Caco-2 (cell line): ENCODE results near the gene TUBD1. TPM values are rescaled to one million over a fixed set of nuclear protein-coding genes. Genes with fewer than 3 reads are reported as not detected.

Experiments
- BruUV-seq: library from RNA; stranded (reverse); fragments of 400-500 nt; replicated peaks from 2 replicates; lab custom pipeline; 2021; lab: Mats Ljungman, UMichigan
- CTCF ChIA-PET: fragments of 300-600 bp; sonication (Branson Sonifier 250); formaldehyde crosslinking; loops from one replicate; lab custom pipeline; 2022; ENCODE audit warnings: antibody characterized with exemption; lab: Charles Lee
- POLR2A ChIA-PET: fragments of 300-600 bp; sonication (Branson Sonifier 250); formaldehyde crosslinking; loops from one replicate; lab custom pipeline; 2022; ENCODE audit warnings: antibody characterized with exemption; lab: Charles Lee
- DNase-seq, 2 experiments: peaks; one replicate each; pipeline versions ENCODE4 v3.0.0 to v3.0.0-alpha.2; 2020 to 2022
- H3K27me3 ChIP-seq: replicated peaks from 2 replicates; pipeline ENCODE4 v1.6.0; 2011; ENCODE audit warnings: low read length; ENCODE audit not compliant: control insufficient read depth, insufficient read depth
- H3K36me3 ChIP-seq: 2 replicates; pipeline ENCODE4 v1.5.1; 2011; ENCODE audit warnings: low read length; ENCODE audit not compliant: control insufficient read depth, insufficient read depth
- H3K4me1 ChIP-seq: fragments of 250-450 bp; sonication (Bioruptor Pico); 2 replicates; pipeline ENCODE4 v1.5.1; 2020; ENCODE audit warnings: mild to moderate bottlenecking
- H3K4me3 ChIP-seq: 2 replicates; pipeline ENCODE4 v1.5.1; 2011; ENCODE audit warnings: low read depth, mild to moderate bottlenecking, control low read depth, low read length
- H3K9me3 ChIP-seq: fragments of 250-450 bp; sonication (Bioruptor Pico); 2 replicates; pipeline ENCODE4 v1.5.1; 2020; ENCODE audit warnings: mild to moderate bottlenecking, moderate library complexity
- H3K27ac Mint-ChIP-seq: one replicate; pipeline ENCODE4 v1.8.0; 2022; ENCODE audit warnings: mixed read lengths; ENCODE audit not compliant: unreplicated experiment
- H3K27me3 Mint-ChIP-seq: one replicate; pipeline ENCODE4 v1.8.0; 2022; ENCODE audit warnings: mixed read lengths; ENCODE audit not compliant: insufficient read depth, unreplicated experiment
- H3K36me3 Mint-ChIP-seq: one replicate; pipeline ENCODE4 v1.8.0; 2022; ENCODE audit warnings: mild to moderate bottlenecking, mixed read lengths; ENCODE audit not compliant: insufficient read depth, unreplicated experiment
- H3K4me1 Mint-ChIP-seq: one replicate; pipeline ENCODE4 v1.8.0; 2022; ENCODE audit warnings: low read depth, mixed read lengths; ENCODE audit not compliant: unreplicated experiment
- H3K4me3 Mint-ChIP-seq: one replicate; pipeline ENCODE4 v1.8.0; 2022; ENCODE audit warnings: mild to moderate bottlenecking, moderate library complexity, mixed read lengths; ENCODE audit not compliant: unreplicated experiment
- H3K9me3 Mint-ChIP-seq: one replicate; pipeline ENCODE4 v1.8.0; 2022; ENCODE audit warnings: mixed read lengths; ENCODE audit not compliant: unreplicated experiment
- intact Hi-C: fragments of 100-400 bp; cut with micrococcal nuclease; formaldehyde crosslinking; loops from one replicate; pipeline ENCODE4 v1.10.0; 2022; ENCODE audit not compliant: unreplicated experiment
- total RNA-seq: library from RNA; stranded (reverse); gene quantifications from 2 replicates; pipeline ENCODE4 v1.2.3, GENCODE V29; 2022
- TF ChIP-seq, protein P1 (sequence below), 2 experiments: fragments of 200-600 bp in 1 of 2; IDR thresholded peaks; 1 replicate in 1 of 2; 2 replicates in 1 of 2; pipeline versions ENCODE4 v1.5.1 to v1.8.0; 2011 to 2022; ENCODE audit warnings: antibody characterized with exemption in 1 of 2, control low read depth in 1 of 2, inconsistent platforms in 1 of 2, low read depth in 1 of 2, low read length in 1 of 2, mild to moderate bottlenecking in 1 of 2, moderate library complexity in 1 of 2; ENCODE audit not compliant: insufficient read depth in 1 of 2, severe bottlenecking in 1 of 2, unreplicated experiment in 1 of 2

TUBD1 gene
- total RNA-seq, 1 experiment from 2014 or later = 23.6 TPM

DNA sequence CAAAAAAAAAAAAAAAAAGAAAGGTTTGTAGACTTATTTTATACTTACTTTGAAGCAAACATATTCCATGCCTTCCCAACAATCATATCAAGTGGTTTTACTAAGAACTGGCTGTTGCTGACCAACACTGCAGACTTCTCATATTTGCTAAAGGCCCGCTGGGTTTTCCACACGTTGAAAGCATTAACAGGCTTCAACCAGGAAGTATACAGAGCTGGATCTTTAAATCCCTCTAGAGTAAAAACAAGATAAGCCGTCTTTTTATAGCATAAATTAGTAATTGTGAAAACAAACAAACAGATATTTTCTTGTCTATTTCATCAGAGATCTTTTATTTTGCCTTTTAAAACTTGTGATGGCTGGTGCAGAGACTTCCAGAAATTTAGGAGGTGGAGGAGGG is 29.1 kb downstream of the TUBD1 start:
- Mint-ChIP-seq H3K9me3 (no peaks in the 10 kb centered on the region), H3K36me3 (peaks cover 34% of the 10 kb centered on the region), H3K27me3 (no peaks in the 10 kb centered on the region), H3K4me3 (no peak overlapping the region), H3K27ac (no peak overlapping the region), H3K4me1 (no peaks in the 10 kb centered on the region)
- Histone ChIP-seq H3K4me1 (peaks cover 1% of the 10 kb centered on the region; the same call in 1 of the 2 replicates), H3K4me3 (no peak overlapping the region), H3K36me3 (no peaks in the 10 kb centered on the region), H3K27me3 (no peaks in the 10 kb centered on the region), H3K9me3 (no peaks in the 10 kb centered on the region)
- POLR2A ChIA-PET = no interaction called here
- TF ChIP-seq, protein P1, sequence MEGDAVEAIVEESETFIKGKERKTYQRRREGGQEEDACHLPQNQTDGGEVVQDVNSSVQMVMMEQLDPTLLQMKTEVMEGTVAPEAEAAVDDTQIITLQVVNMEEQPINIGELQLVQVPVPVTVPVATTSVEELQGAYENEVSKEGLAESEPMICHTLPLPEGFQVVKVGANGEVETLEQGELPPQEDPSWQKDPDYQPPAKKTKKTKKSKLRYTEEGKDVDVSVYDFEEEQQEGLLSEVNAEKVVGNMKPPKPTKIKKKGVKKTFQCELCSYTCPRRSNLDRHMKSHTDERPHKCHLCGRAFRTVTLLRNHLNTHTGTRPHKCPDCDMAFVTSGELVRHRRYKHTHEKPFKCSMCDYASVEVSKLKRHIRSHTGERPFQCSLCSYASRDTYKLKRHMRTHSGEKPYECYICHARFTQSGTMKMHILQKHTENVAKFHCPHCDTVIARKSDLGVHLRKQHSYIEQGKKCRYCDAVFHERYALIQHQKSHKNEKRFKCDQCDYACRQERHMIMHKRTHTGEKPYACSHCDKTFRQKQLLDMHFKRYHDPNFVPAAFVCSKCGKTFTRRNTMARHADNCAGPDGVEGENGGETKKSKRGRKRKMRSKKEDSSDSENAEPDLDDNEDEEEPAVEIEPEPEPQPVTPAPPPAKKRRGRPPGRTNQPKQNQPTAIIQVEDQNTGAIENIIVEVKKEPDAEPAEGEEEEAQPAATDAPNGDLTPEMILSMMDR (IDR thresholded peaks at IDR 0.05; ENCODE audit: insufficient read depth in 1 of 2, low read depth in 1 of 2, low read length in 1 of 2, severe bottlenecking in 1 of 2, unreplicated experiment in 1 of 2) = no peak
- intact Hi-C loops = no loop called here
- no peak for DNase-seq
- BruUV-seq = no TSS peak
- CTCF ChIA-PET = no interaction called here

DNA sequence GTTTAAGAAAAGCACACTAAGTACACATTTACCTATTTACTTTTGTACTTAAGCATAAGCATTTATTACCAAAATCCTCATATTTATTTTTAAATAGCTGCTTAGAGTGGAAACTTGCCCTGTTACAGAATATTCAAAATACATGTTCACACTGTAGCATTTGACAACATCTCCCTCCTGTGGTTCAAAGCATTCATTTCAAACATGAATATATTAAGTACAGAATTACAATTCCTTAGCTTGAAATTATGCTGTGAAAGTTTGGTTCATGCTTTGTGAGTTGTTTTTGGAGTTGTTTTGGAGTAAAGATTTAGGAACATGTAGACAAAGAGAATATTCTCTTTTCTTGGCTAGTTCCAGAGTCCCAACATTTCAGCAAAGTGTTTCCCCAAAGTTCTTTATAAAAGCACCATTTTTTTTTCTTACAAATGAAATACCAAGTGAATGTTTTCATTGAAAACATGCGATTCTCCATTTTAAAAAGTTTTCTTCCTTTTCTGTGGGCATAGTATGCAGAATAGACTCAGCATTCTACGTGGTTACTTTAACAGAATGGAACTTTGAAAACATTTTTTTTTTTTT is 33.2 kb downstream of the TUBD1 start:
- Histone ChIP-seq H3K27me3 (no peaks in the 10 kb centered on the region), H3K4me3 (no peak overlapping the region), H3K4me1 (peaks cover 38% of the 10 kb centered on the region), H3K9me3 (no peaks in the 10 kb centered on the region), H3K36me3 (no peaks in the 10 kb centered on the region)
- intact Hi-C loops = loop anchor here (1.0 to 2.0 kb wide), 3 partner anchors 15 to 112 kb away; no protein-coding TSS in a partner anchor
- no TSS peak for BruUV-seq
- Mint-ChIP-seq H3K4me3 (no peak overlapping the region), H3K4me1 (peaks cover 15% of the 10 kb centered on the region), H3K27ac (no peak overlapping the region), H3K27me3 (no peaks in the 10 kb centered on the region), H3K9me3 (no peaks in the 10 kb centered on the region), H3K36me3 (peaks cover 31% of the 10 kb centered on the region)
- no peak for DNase-seq
- CTCF ChIA-PET = interaction anchor here (0.6 to 1.5 kb wide), 11 partner anchors 10 to 415 kb away, joined by 3 to 21 read pairs (median 4); partner anchors contain the start of genes RPS6KB1 and TUBD1
- POLR2A ChIA-PET = interaction anchor here (0.6 kb wide), 2 partner anchors 26 to 28 kb away, joined by 3 to 4 read pairs; no protein-coding TSS in a partner anchor
- TF ChIP-seq, protein P1 (IDR thresholded peaks at IDR 0.05; ENCODE audit: insufficient read depth in 1 of 2, low read depth in 1 of 2, low read length in 1 of 2, severe bottlenecking in 1 of 2, unreplicated experiment in 1 of 2) = peak; percentile 35 to 55

DNA sequence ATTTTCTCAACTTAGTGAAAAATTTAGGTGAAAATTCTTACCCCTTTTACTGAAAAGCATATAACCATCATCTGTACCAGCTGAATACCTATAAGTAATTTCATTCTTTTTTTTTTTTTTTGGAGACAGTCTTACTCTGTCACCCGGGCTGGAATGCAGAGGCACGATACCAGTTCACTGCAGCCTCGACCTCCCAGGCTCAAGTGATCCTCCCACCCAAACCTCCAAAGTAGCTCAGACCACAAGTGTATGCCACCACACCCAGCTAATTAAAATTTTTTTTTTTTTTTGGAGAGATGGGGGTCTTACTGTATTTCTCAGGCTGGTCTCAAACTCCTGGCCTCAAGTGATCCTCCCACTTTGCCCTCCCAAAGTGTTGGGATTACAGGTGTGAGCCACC is 33.8 kb downstream of the TUBD1 start:
- no peak overlapping the region for H3K27ac Mint-ChIP-seq
- POLR2A ChIA-PET = interaction anchor here (0.6 kb wide), 2 partner anchors 26 to 107 kb away, joined by 3 read pairs; no protein-coding TSS in a partner anchor

More for the DNA sequence above, 33.8 kb downstream of the TUBD1 start:
- TF ChIP-seq, protein P1 (IDR thresholded peaks at IDR 0.05; ENCODE audit: insufficient read depth in 1 of 2, low read depth in 1 of 2, low read length in 1 of 2, severe bottlenecking in 1 of 2, unreplicated experiment in 1 of 2) = no peak
- no peak overlapping the region for H3K4me3 ChIP-seq
- intact Hi-C loops = loop anchor here (1.0 to 2.0 kb wide), 3 partner anchors 14 to 112 kb away; no protein-coding TSS in a partner anchor
- Mint-ChIP-seq H3K27me3 (no peaks in the 10 kb centered on the region), H3K4me1 (peaks cover 15% of the 10 kb centered on the region), H3K9me3 (no peaks in the 10 kb centered on the region), H3K36me3 (peaks cover 27% of the 10 kb centered on the region), H3K4me3 (no peak overlapping the region)
- H3K9me3 ChIP-seq = no peaks in the 10 kb centered on the region
- no TSS peak for BruUV-seq
- H3K36me3 ChIP-seq = no peaks in the 10 kb centered on the region
- peak in 1 of 2 experiments; percentile 3 for DNase-seq
- CTCF ChIA-PET = interaction anchor here (0.6 to 1.5 kb wide), 10 partner anchors 10 to 415 kb away, joined by 3 to 21 read pairs (median 4); partner anchors contain the start of genes RPS6KB1 and TUBD1
- H3K4me1 ChIP-seq = peaks cover 42% of the 10 kb centered on the region
- no peaks in the 10 kb centered on the region for H3K27me3 ChIP-seq
